PC-3 (cell line): ENCODE data around the gene EXOC4.

Experiments
- CTCF ChIP-seq: fragments of 300-600 bp; sonication (generic); conservative IDR thresholded peaks from 2 replicates; pipeline ENCODE4 v1.5.1; 2017; ENCODE audit warnings: antibody characterized with exemption, low read depth, mild to moderate bottlenecking, low read length
- EZH2 ChIP-seq: fragments of 300-600 bp; sonication (generic); IDR thresholded peaks from one replicate; pipeline ENCODE4 v1.6.1; 2017; ENCODE audit warnings: antibody characterized with exemption, mild to moderate bottlenecking, low read length; ENCODE audit not compliant: unreplicated experiment

GRCh38 chr7:133654547-133654946, 401.7 kb downstream of the EXOC4 start:
- no peak for TF ChIP-seq CTCF
- TF ChIP-seq EZH2: no peak
